Smooth muscle cell (in vitro differentiated cells): ENCODE data around the gene HDAC3. TPM values are rescaled to one million over a fixed set of nuclear protein-coding genes. Genes with fewer than 3 reads are reported as not detected.

ENCODE experiments used
- DNase-seq: peaks from one replicate; lab custom pipeline; 2025; ENCODE audit not compliant: unreplicated experiment; lab: John Stamatoyannopoulos, UW
- H2AFZ ChIP-seq: fragments of 200-600 bp; sonication (generic); 2 replicates; pipeline ENCODE4 v1.6.0; 2016; ENCODE audit warnings: antibody characterized with exemption, low read depth, mild to moderate bottlenecking
- H3F3A ChIP-seq: fragments of 200-600 bp; sonication (generic); 2 replicates; pipeline ENCODE4 v1.6.0; 2017; ENCODE audit warnings: antibody characterized with exemption, low read depth
- H3K27ac ChIP-seq: fragments of 200-600 bp; sonication (generic); 2 replicates; pipeline ENCODE4 v1.5.1; 2016; ENCODE audit warnings: low read depth, mild to moderate bottlenecking
- H3K27me3 ChIP-seq: fragments of 200-600 bp; sonication (generic); 2 replicates; pipeline ENCODE4 v1.6.1; 2016; ENCODE audit warnings: low read depth, mild to moderate bottlenecking
- H3K36me3 ChIP-seq: fragments of 200-600 bp; sonication (generic); 2 replicates; pipeline ENCODE4 v1.5.1; 2016; ENCODE audit warnings: low read depth
- H3K4me1 ChIP-seq: fragments of 200-600 bp; sonication (generic); 2 replicates; pipeline ENCODE4 v1.5.1; 2016; ENCODE audit warnings: low read depth
- H3K4me2 ChIP-seq: fragments of 200-600 bp; sonication (generic); 2 replicates; pipeline ENCODE4 v1.6.0; 2016; ENCODE audit warnings: mild to moderate bottlenecking
- H3K4me3 ChIP-seq: fragments of 200-600 bp; sonication (generic); 2 replicates; pipeline ENCODE4 v1.5.1; 2016; ENCODE audit warnings: mild to moderate bottlenecking
- H3K79me2 ChIP-seq: fragments of 200-600 bp; sonication (generic); 2 replicates; pipeline ENCODE4 v1.6.0; 2016; ENCODE audit warnings: low read depth, mild to moderate bottlenecking
- H3K9ac ChIP-seq: fragments of 200-600 bp; sonication (generic); 2 replicates; pipeline ENCODE4 v1.6.0; 2016; ENCODE audit warnings: low read depth
- H3K9me3 ChIP-seq: fragments of 200-600 bp; sonication (generic); replicated peaks from 2 replicates; pipeline ENCODE4 v1.5.1; 2016; ENCODE audit warnings: low read depth
- H4K20me1 ChIP-seq: fragments of 200-600 bp; sonication (generic); 2 replicates; pipeline ENCODE4 v1.6.0; 2016; ENCODE audit warnings: low read depth
- CTCF ChIP-seq: fragments of 200-600 bp; sonication (generic); IDR thresholded peaks from 2 replicates; pipeline ENCODE4 v1.5.1; 2017; ENCODE audit warnings: borderline replicate concordance, mild to moderate bottlenecking, antibody characterized with exemption; ENCODE audit not compliant: insufficient read depth, poor library complexity, severe bottlenecking
- WGBS: methylation state at CpG from one replicate; pipeline ENCODE4 v1.1.7; 2016; ENCODE audit warnings: low lambda C conversion rate; 5-methylcytosine and 5-hydroxymethylcytosine counted together
- polyA plus RNA-seq: library from polyadenylated mRNA; unstranded; fragments of >200 nt; fragmentation: Nextera tagmentation; extraction: Ambion mirVana; gene quantifications from 2 replicates; pipeline ENCODE4 v1.2.1, GENCODE V29; 2016
- total RNA-seq: library from RNA; depleted of rRNA; stranded (reverse); fragments of >200 nt; gene quantifications from 2 replicates; pipeline ENCODE4 v1.2.3, GENCODE V29; 2014

The HDAC3 gene
- total and polyA plus RNA-seq, 2 experiments from 2014 or later = 50.2 to 66.9 TPM

GRCh38 chr5:141586246-141586645 is 50.4 kb downstream of the HDAC3 start:
- Histone ChIP-seq H3F3A (no peaks in the 10 kb centered on the region), H3K36me3 (peaks cover 4% of the 10 kb centered on the region), H3K4me3 (no peak overlapping the region), H3K4me1 (no peaks in the 10 kb centered on the region), H3K27me3 (no peaks in the 10 kb centered on the region), H4K20me1 (peaks cover 32% of the 10 kb centered on the region), H3K4me2 (no peak overlapping the region), H2AFZ (no peak overlapping the region), H3K9me3 (no peaks in the 10 kb centered on the region), H3K9ac (no peak overlapping the region), H3K27ac (no peak overlapping the region), H3K79me2 (peaks cover 11% of the 10 kb centered on the region)
- 100% methylated on average over 1 of the region's 1 CpG for WGBS
- DNase-seq = no peak
- no peak for TF ChIP-seq CTCF

GRCh38 chr5:141585594-141585993 is 51.1 kb downstream of the HDAC3 start:
- Histone ChIP-seq H2AFZ (no peak overlapping the region), H3K27ac (no peak overlapping the region), H3K9ac (no peak overlapping the region), H3K27me3 (no peaks in the 10 kb centered on the region), H3K4me2 (no peak overlapping the region), H3K36me3 (peaks cover 4% of the 10 kb centered on the region), H3K79me2 (peaks cover 10% of the 10 kb centered on the region), H3K4me3 (no peak overlapping the region), H3K9me3 (no peaks in the 10 kb centered on the region), H3K4me1 (no peaks in the 10 kb centered on the region), H4K20me1 (peaks cover 27% of the 10 kb centered on the region), H3F3A (no peaks in the 10 kb centered on the region)
- DNase-seq = no peak
- TF ChIP-seq CTCF = no peak
- 87% methylated on average over 6 of the region's 6 CpGs for WGBS

GRCh38 chr5:141574122-141574510 is 62.5 kb downstream of the HDAC3 start:
- Histone ChIP-seq H3K79me2 (no peaks in the 10 kb centered on the region), H3F3A (no peaks in the 10 kb centered on the region), H3K9ac (no peak overlapping the region), H3K27me3 (no peaks in the 10 kb centered on the region), H3K4me1 (no peaks in the 10 kb centered on the region), H3K4me2 (no peak overlapping the region), H3K36me3 (peaks cover 23% of the 10 kb centered on the region), H3K4me3 (no peak overlapping the region), H3K9me3 (no peaks in the 10 kb centered on the region), H4K20me1 (no peaks in the 10 kb centered on the region), H3K27ac (no peak overlapping the region), H2AFZ (no peak overlapping the region)
- no peak for TF ChIP-seq CTCF
- 96% methylated on average over 2 of the region's 2 CpGs for WGBS
- DNase-seq = no peak

- 80% methylated on average over 4 of the region's 4 CpGs for WGBS
- H4K20me1 ChIP-seq = no peaks in the 10 kb centered on the region
- DNase-seq = no peak
- H3F3A ChIP-seq = no peaks in the 10 kb centered on the region
- no peak overlapping the region for H3K4me2 ChIP-seq
- no peak overlapping the region for H3K9ac ChIP-seq
- no peaks in the 10 kb centered on the region for H3K9me3 ChIP-seq
- H3K27me3 ChIP-seq = no peaks in the 10 kb centered on the region
- H3K4me3 ChIP-seq = no peak overlapping the region
- H3K27ac ChIP-seq = no peak overlapping the region
- no peak for TF ChIP-seq CTCF
- H3K79me2 ChIP-seq = no peaks in the 10 kb centered on the region
- H3K4me1 ChIP-seq = no peaks in the 10 kb centered on the region
- H2AFZ ChIP-seq = no peak overlapping the region
- H3K36me3 ChIP-seq = peaks cover 19% of the 10 kb centered on the region
These were observed 63.0 kb downstream of the HDAC3 start for GRCh38 chr5:141573489-141574121.
